Spleen (tissue), 11 donors: ENCODE data around the gene IFI27L2. TPM values are rescaled to one million over a fixed set of nuclear protein-coding genes. Genes with fewer than 3 reads are reported as not detected.

Source experiments
- DNase-seq: peaks from one replicate; pipeline ENCODE4 v3.0.0-alpha.2; 2020
- H3K27ac ChIP-seq, 8 donors: fragments of 200-600 bp; sonication (generic) in 7 of 8; 1 replicate in 4 of 8; 2 replicates in 4 of 8; pipeline versions ENCODE4 v1.5.0 to v1.8.0; 2016 to 2021; ENCODE audit warnings: inconsistent platforms in 4 of 8, mild to moderate bottlenecking in 4 of 8, moderate library complexity in 1 of 8
- H3K27me3 ChIP-seq, 7 donors: fragments of 200-600 bp; sonication (generic) in 6 of 7; replicated peaks in 1 of 7; 1 replicate in 4 of 7; 2 replicates in 3 of 7; pipeline versions ENCODE4 v1.5.0 to v1.8.0; 2016 to 2021; ENCODE audit warnings: inconsistent platforms in 3 of 7, mild to moderate bottlenecking in 1 of 7
- H3K36me3 ChIP-seq, 6 donors: fragments of 200-600 bp; sonication (generic) in 5 of 6; 1 replicate in 4 of 6; 2 replicates in 2 of 6; pipeline versions ENCODE4 v1.5.0 to v1.8.0; 2016 to 2021; ENCODE audit warnings: inconsistent platforms in 2 of 6
- H3K4me1 ChIP-seq, 6 donors: fragments of 200-600 bp; sonication (generic) in 5 of 6; 1 replicate in 3 of 6; 2 replicates in 3 of 6; pipeline versions ENCODE4 v1.5.0 to v1.8.0; 2016 to 2021; ENCODE audit warnings: inconsistent platforms in 3 of 6
- H3K4me3 ChIP-seq, 8 donors: fragments of 200-600 bp; sonication (generic) in 7 of 8; 1 replicate in 4 of 8; 2 replicates in 4 of 8; pipeline versions ENCODE4 v1.5.0 to v1.8.0; 2016 to 2021; ENCODE audit warnings: inconsistent platforms in 4 of 8, mild to moderate bottlenecking in 4 of 8, moderate library complexity in 2 of 8
- H3K9me3 ChIP-seq, 8 donors: fragments of 200-600 bp; sonication (generic) in 7 of 8; 1 replicate in 4 of 8; 2 replicates in 4 of 8; pipeline versions ENCODE4 v1.5.0 to v1.8.0; 2016 to 2021; ENCODE audit warnings: inconsistent platforms in 4 of 8
- CTCF ChIP-seq, 11 experiments: fragments of 200-600 bp in 7 of 11; fragments of 450-650 bp in 4 of 11; sonication (generic) in 4 of 11; IDR thresholded peaks in 8 of 11; conservative IDR thresholded peaks in 3 of 11; 1 replicate in 7 of 11; 2 replicates in 4 of 11; pipeline versions ENCODE4 v1.4.0 to v1.8.0; 2016 to 2021; ENCODE audit warnings: antibody characterized with exemption in 11 of 11, inconsistent platforms in 4 of 11, mild to moderate bottlenecking in 1 of 11
- POLR2A ChIP-seq, 3 donors: fragments of 450-650 bp; IDR thresholded peaks; one replicate each; pipeline ENCODE4 v1.5.1; 2017; ENCODE audit warnings: antibody characterized with exemption in 3 of 3, mild to moderate bottlenecking in 1 of 3
- POLR2AphosphoS5 ChIP-seq, 3 donors: sonication (generic); formaldehyde crosslinking; IDR thresholded peaks; one replicate each; pipeline ENCODE4 v1.5.1; 2017; ENCODE audit warnings: antibody characterized with exemption in 3 of 3
- WGBS, 5 donors: extraction: QIAGEN DNeasy Blood & Tissue Kit in 3 of 5; methylation state at CpG; one replicate each; pipeline versions ENCODE4 v1.1.5 to v1.1.7; 2013 to 2018; 5-methylcytosine and 5-hydroxymethylcytosine counted together
- intact Hi-C: fragments of 100-400 bp; cut with DNase I; formaldehyde crosslinking; loops from one replicate; pipeline ENCODE4 v1.15.0; 2023; ENCODE audit warnings: low total_unique reads
- polyA plus RNA-seq, 3 donors: library from polyadenylated mRNA; stranded (reverse); fragments of 200-250 nt; gene quantifications; one replicate each; pipeline ENCODE4 v1.2.1, GENCODE V29; 2013
- total RNA-seq, 7 donors: library from RNA; depleted of rRNA in 3 of 7; stranded (reverse); fragments of >200 nt in 3 of 7; fragmentation: NEBNext Ultra II Directional in 4 of 7; extraction: Animal tissue kit (Norgen Biotek cat#: 25700) in 4 of 7; gene quantifications; one replicate each; pipeline versions ENCODE4 v1.1.0 to v1.2.1, GENCODE V29; 2016 to 2021
- donor health status: healthy with polysubstance abuse.
- donor health status: DM: no; HTN: no; CAD: no; lungs with moderate emphysema.
- donor health status: DM: no; HTN: no; CAD: no.
- donor health status: Bipolar disorder and iron deficiency.
- donor health status: healthy.
- donor health status: DM: no; HTN: no; CAD: no.
- donor health status: DM: yes; HTN: yes; CAD: no.

IFI27L2 gene
- total and polyA plus RNA-seq, 10 donors = 40.6 to 137 (median 75.5) TPM

GRCh38 chr14:94124582-94125377 is 4.6 kb downstream of the IFI27L2 start:
- intact Hi-C loops = no loop called here
- Histone ChIP-seq H3K4me1 (peaks cover 0 to 17% (median 8%) of the 10 kb centered on the region in 6 donors), H3K4me3 (no peak overlapping the region), H3K9me3 (peaks cover 0 to 28% (median 14%) of the 10 kb centered on the region in 8 donors), H3K27ac (no peak overlapping the region), H3K27me3 (no peaks in the 10 kb centered on the region), H3K36me3 (peaks cover 0 to 16% (median 0%) of the 10 kb centered on the region in 6 donors)
- 84 to 91% (median 89%) methylated on average over 9 of the region's 9 CpGs for WGBS, 5 donors
- DNase-seq = no peak
- TF ChIP-seq CTCF (IDR thresholded peaks at IDR 0.05 in 8 of 11, conservative IDR thresholded peaks at IDR 0.05 in 3 of 11) = no peak

- peaks cover 0 to 37% (median 23%) of the 10 kb centered on the region in 8 donors for H3K9me3 ChIP-seq
- peaks cover 0 to 16% (median 0%) of the 10 kb centered on the region in 6 donors for H3K36me3 ChIP-seq
- WGBS, 5 donors = 82 to 100% (median 97%) methylated on average over 1 of the region's 1 CpG
- peaks cover 0 to 11% (median 6%) of the 10 kb centered on the region in 6 donors for H3K4me1 ChIP-seq
- H3K4me3 ChIP-seq = no peak overlapping the region
- intact Hi-C loops = no loop called here
- H3K27me3 ChIP-seq = no peaks in the 10 kb centered on the region
- TF ChIP-seq POLR2A (IDR thresholded peaks at IDR 0.05) = no peak
- no peak for TF ChIP-seq POLR2AphosphoS5 (IDR thresholded peaks at IDR 0.05)
- TF ChIP-seq CTCF (IDR thresholded peaks at IDR 0.05 in 8 of 11, conservative IDR thresholded peaks at IDR 0.05 in 3 of 11) = no peak
- H3K27ac ChIP-seq = no peak overlapping the region
- DNase-seq = no peak
Observed at GRCh38 chr14:94123868-94124267, 5.5 kb downstream of the IFI27L2 start.

- TF ChIP-seq POLR2AphosphoS5 (IDR thresholded peaks at IDR 0.05) (no peak), POLR2A (IDR thresholded peaks at IDR 0.05) (no peak), CTCF (IDR thresholded peaks at IDR 0.05 in 8 of 11, conservative IDR thresholded peaks at IDR 0.05 in 3 of 11) (no peak)
- H3K9me3 ChIP-seq = peaks cover 0 to 38% (median 23%) of the 10 kb centered on the region in 8 donors
- no peak overlapping the region for H3K4me3 ChIP-seq
- H3K27me3 ChIP-seq = no peaks in the 10 kb centered on the region
- no peak for DNase-seq
- H3K27ac ChIP-seq = no peak overlapping the region
- 88 to 95% (median 89%) methylated on average over 9 of the region's 9 CpGs for WGBS, 5 donors
- peaks cover 0 to 16% (median 0%) of the 10 kb centered on the region in 6 donors for H3K36me3 ChIP-seq
- intact Hi-C loops = no loop called here
- peaks cover 0 to 5% (median under 1%) of the 10 kb centered on the region in 6 donors for H3K4me1 ChIP-seq
Observed at GRCh38 chr14:94123296-94123695, 6.1 kb downstream of the IFI27L2 start.

GRCh38 chr14:94122438-94122837 is 7.0 kb downstream of the IFI27L2 start:
- no peak for TF ChIP-seq POLR2AphosphoS5 (IDR thresholded peaks at IDR 0.05)
- no peak for TF ChIP-seq CTCF (IDR thresholded peaks at IDR 0.05 in 8 of 11, conservative IDR thresholded peaks at IDR 0.05 in 3 of 11)
- intact Hi-C loops = no loop called here
- no peak for DNase-seq

More at GRCh38 chr14:94122438-94122837, 7.0 kb downstream of the IFI27L2 start:
- Histone ChIP-seq H3K4me1 (no peaks in the 10 kb centered on the region), H3K27me3 (no peaks in the 10 kb centered on the region), H3K27ac (no peak overlapping the region), H3K4me3 (no peak overlapping the region), H3K36me3 (peaks cover 0 to 12% (median 0%) of the 10 kb centered on the region in 6 donors), H3K9me3 (peaks cover 0 to 38% (median 23%) of the 10 kb centered on the region in 8 donors)
- WGBS, 5 donors = 64 to 93% (median 78%) methylated on average over 3 of the region's 3 CpGs
